HEK293 (cell line): ENCODE measurements around the gene KRABD2.

Experiments
- CTCF ChIA-PET: fragments of 350-600 bp; formaldehyde crosslinking; extraction: SDS; loops from one replicate; lab custom pipeline; 2021; ENCODE audit warnings: antibody characterized with exemption; lab: Yijun Ruan, JAX
- POLR2A ChIA-PET: fragments of 300-600 bp; formaldehyde crosslinking; extraction: SDS; loops from one replicate; lab custom pipeline; 2020; ENCODE audit warnings: antibody characterized with exemption, inconsistent platforms; lab: Yijun Ruan, JAX
- H3K27ac ChIP-seq: fragments of 200-500 bp; sonication (Bioruptor generic); 2 replicates; pipeline ENCODE4 v1.5.1; 2014; ENCODE audit warnings: low read depth, low read length, control low read depth, inconsistent platforms; ENCODE audit errors: extremely low read depth
- H3K36me3 ChIP-seq, 2 experiments: fragments of 200-500 bp in 1 of 2; sonication (Bioruptor generic) in 1 of 2; 1 replicate in 1 of 2; 2 replicates in 1 of 2; pipeline ENCODE4 v1.5.1; 2014 to 2017; ENCODE audit warnings: inconsistent platforms in 2 of 2, low read length in 2 of 2; ENCODE audit not compliant: control insufficient read depth in 2 of 2, insufficient read depth in 1 of 2
- H3K4me1 ChIP-seq: fragments of 200-500 bp; sonication (Bioruptor generic); 2 replicates; pipeline ENCODE4 v1.5.1; 2014; ENCODE audit warnings: mild to moderate bottlenecking, low read length, inconsistent platforms; ENCODE audit not compliant: control insufficient read depth, insufficient read depth
- H3K4me3 ChIP-seq: 2 replicates; pipeline ENCODE4 v1.5.1; 2011; ENCODE audit warnings: low read depth, mild to moderate bottlenecking, control low read depth, low read length, moderate library complexity
- H3K9me3 ChIP-seq: fragments of 200-500 bp; sonication (Bioruptor generic); 2 replicates; pipeline ENCODE4 v1.5.1; 2014; ENCODE audit warnings: low read depth, low read length, inconsistent platforms; ENCODE audit not compliant: control insufficient read depth, insufficient read depth
- GLI2 ChIP-seq: fragments of 450-650 bp; formaldehyde crosslinking; IDR thresholded peaks from 2 replicates; pipeline ENCODE4; 2017; ENCODE audit warnings: missing biosample characterization, missing genetic modification characterization, low read depth, borderline replicate concordance
- GLI4 ChIP-seq: fragments of 450-650 bp; formaldehyde crosslinking; IDR thresholded peaks from 2 replicates; pipeline ENCODE4 v1.5.1; 2016; ENCODE audit warnings: missing biosample characterization, missing genetic modification characterization
- GLIS1 ChIP-seq: fragments of 450-650 bp; formaldehyde crosslinking; IDR thresholded peaks from 2 replicates; pipeline ENCODE4 v1.5.1; 2016; ENCODE audit warnings: missing biosample characterization, missing genetic modification characterization
- KLF9 ChIP-seq: fragments of 450-650 bp; formaldehyde crosslinking; IDR thresholded peaks from 2 replicates; pipeline ENCODE4 v1.5.1; 2016; ENCODE audit warnings: missing biosample characterization, missing genetic modification characterization, low read depth
- OVOL3 ChIP-seq: fragments of 450-650 bp; formaldehyde crosslinking; IDR thresholded peaks from 2 replicates; pipeline ENCODE4 v1.5.1; 2016; ENCODE audit warnings: missing biosample characterization, missing genetic modification characterization
- SP2 ChIP-seq: fragments of 450-650 bp; formaldehyde crosslinking; IDR thresholded peaks from 2 replicates; pipeline ENCODE4 v1.5.1; 2016; ENCODE audit warnings: missing biosample characterization, missing genetic modification characterization
- YY1 ChIP-seq: fragments of 450-650 bp; formaldehyde crosslinking; IDR thresholded peaks from 2 replicates; pipeline ENCODE4 v1.5.1; 2018; ENCODE audit warnings: missing biosample characterization, missing genetic modification characterization
- YY2 ChIP-seq: fragments of 450-650 bp; formaldehyde crosslinking; IDR thresholded peaks from 2 replicates; pipeline ENCODE4 v1.5.1; 2016; ENCODE audit warnings: missing biosample characterization, missing genetic modification characterization
- ZNF133 ChIP-seq: fragments of 450-650 bp; formaldehyde crosslinking; IDR thresholded peaks from 2 replicates; pipeline ENCODE4 v1.5.1; 2016; ENCODE audit warnings: missing biosample characterization, missing genetic modification characterization
- ZNF18 ChIP-seq: fragments of 450-650 bp; formaldehyde crosslinking; IDR thresholded peaks from 2 replicates; pipeline ENCODE4 v1.5.1; 2016; ENCODE audit warnings: missing biosample characterization, missing genetic modification characterization
- ZNF211 ChIP-seq: fragments of 450-650 bp; formaldehyde crosslinking; IDR thresholded peaks from 2 replicates; pipeline ENCODE4 v1.5.1; 2016; ENCODE audit warnings: low read depth, missing biosample characterization, missing genetic modification characterization
- ZNF223 ChIP-seq: fragments of 450-650 bp; formaldehyde crosslinking; IDR thresholded peaks from 2 replicates; pipeline ENCODE4 v1.5.1; 2016; ENCODE audit warnings: missing biosample characterization, missing genetic modification characterization
- ZNF266 ChIP-seq: fragments of 450-650 bp; formaldehyde crosslinking; IDR thresholded peaks from 2 replicates; pipeline ENCODE4 v1.5.1; 2016; ENCODE audit warnings: missing biosample characterization, missing genetic modification characterization, low read depth
- ZNF280D ChIP-seq: fragments of 450-650 bp; formaldehyde crosslinking; IDR thresholded peaks from 2 replicates; pipeline ENCODE4 v1.5.1; 2016; ENCODE audit warnings: missing biosample characterization, missing genetic modification characterization
- ZNF366 ChIP-seq: fragments of 450-650 bp; formaldehyde crosslinking; conservative IDR thresholded peaks from 2 replicates; pipeline ENCODE4 v1.5.1; 2016; ENCODE audit warnings: missing biosample characterization, missing genetic modification characterization
- ZNF404 ChIP-seq: fragments of 450-650 bp; formaldehyde crosslinking; IDR thresholded peaks from 2 replicates; pipeline ENCODE4 v1.5.1; 2017; ENCODE audit warnings: missing biosample characterization, missing genetic modification characterization
- ZNF654 ChIP-seq: fragments of 450-650 bp; formaldehyde crosslinking; IDR thresholded peaks from 2 replicates; pipeline ENCODE4 v1.5.1; 2016; ENCODE audit warnings: low read depth, missing biosample characterization, missing genetic modification characterization
- ZNF677 ChIP-seq: fragments of 450-650 bp; IDR thresholded peaks from 2 replicates; pipeline ENCODE4 v1.5.0; 2018; ENCODE audit warnings: missing biosample characterization, mild to moderate bottlenecking, missing genetic modification characterization, moderate library complexity
- TF ChIP-seq, protein P1 (sequence below): fragments of 450-650 bp; formaldehyde crosslinking; IDR thresholded peaks from 2 replicates; pipeline ENCODE4 v1.5.1; 2017; ENCODE audit warnings: missing biosample characterization, missing genetic modification characterization

The KRABD2 gene

DNA sequence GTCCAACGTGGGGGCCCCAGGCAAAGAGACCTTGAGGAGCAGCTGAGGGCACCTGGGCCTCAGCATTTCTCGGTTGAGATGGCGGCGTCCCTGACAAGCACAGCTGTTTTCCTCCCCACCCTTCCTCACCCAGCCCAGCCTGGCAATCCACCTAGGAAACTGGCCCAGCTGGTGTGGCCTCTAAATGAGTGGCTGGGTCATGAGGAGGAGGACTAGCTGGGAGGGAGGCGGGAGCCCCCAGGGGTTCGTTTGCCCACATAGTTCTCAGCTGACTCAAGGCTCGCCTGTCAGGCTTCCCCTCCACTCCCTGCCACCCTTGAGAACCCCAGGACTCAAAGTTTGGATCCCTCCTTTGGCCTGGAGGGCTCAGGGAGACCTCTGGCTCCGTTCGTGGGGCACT lies 15.2 kb upstream of the KRABD2 start:
- Histone ChIP-seq H3K27ac (no peak overlapping the region), H3K4me1 (no peaks in the 10 kb centered on the region), H3K36me3 (no peaks in the 10 kb centered on the region), H3K4me3 (no peak overlapping the region), H3K9me3 (no peaks in the 10 kb centered on the region)
- ChIA-PET POLR2A (no interaction called here), CTCF (interaction anchor here (1.0 kb wide), 1 partner anchor 8 kb away, joined by 4 read pairs; no protein-coding TSS in a partner anchor)
- TF ChIP-seq ZNF211 (tag by site-specific recombination) (no peak), GLIS1 (peak; percentile 73), ZNF404 (tag by site-specific recombination) (no peak), ZNF266 (tag by site-specific recombination) (no peak)

GRCh38 chr17:8387914-8388651 lies 11.6 kb upstream of the KRABD2 start:
- Histone ChIP-seq H3K27ac (no peak overlapping the region), H3K36me3 (no peaks in the 10 kb centered on the region), H3K9me3 (no peaks in the 10 kb centered on the region), H3K4me3 (no peak overlapping the region), H3K4me1 (no peaks in the 10 kb centered on the region)
- TF ChIP-seq GLI4 (tag by site-specific recombination), result no peak
- TF ChIP-seq YY1 (tag by site-specific recombination), result no peak
- TF ChIP-seq ZNF366 (tag by site-specific recombination), result 0 out of 2 replicates have a peak, but pooled peaks have one; percentile 31
- TF ChIP-seq GLI2 (tag by site-specific recombination), result no peak
- ChIA-PET CTCF (interaction anchor here (0.6 to 1.2 kb wide), 2 partner anchors 161 to 398 kb away, joined by 3 to 4 read pairs; no protein-coding TSS in a partner anchor), POLR2A (interaction anchor here (0.8 to 2.4 kb wide), 3 partner anchors 12 to 243 kb away, joined by 4 to 10 read pairs (median 6); partner anchors contain the start of genes KRABD2, MYH10 and NDEL1)

DNA sequence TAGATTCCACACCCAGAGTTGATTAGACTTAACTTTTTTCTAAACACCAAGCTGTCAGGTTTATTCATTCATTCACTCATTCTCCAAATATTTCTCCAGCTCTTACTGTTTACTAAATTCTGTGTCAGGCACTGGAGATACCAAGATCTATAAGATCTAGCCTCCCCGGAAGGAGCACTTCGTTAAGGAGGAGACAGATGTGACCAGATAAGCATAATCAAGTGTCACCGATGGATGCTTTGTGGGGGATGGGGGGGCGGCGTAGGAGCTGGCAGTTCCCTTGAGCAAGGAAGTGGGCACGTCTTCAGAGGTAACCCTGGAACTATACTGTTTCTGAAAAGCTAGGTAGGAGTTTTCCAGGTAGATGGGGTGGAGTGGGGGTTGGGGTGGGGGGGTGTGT lies 10.3 kb upstream of the KRABD2 start:
- no peak overlapping the region for H3K27ac ChIP-seq
- CTCF ChIA-PET, result interaction anchor here (0.6 to 1.7 kb wide), 7 partner anchors 9 to 399 kb away, joined by 3 to 8 read pairs (median 3); partner anchors contain the start of gene KRABD2
- peaks cover under 1% of the 10 kb centered on the region; the same call in 1 of the 2 replicates for H3K4me1 ChIP-seq
- POLR2A ChIA-PET, result interaction anchor here (0.6 to 1.9 kb wide), 2 partner anchors 19 to 49 kb away, joined by 4 to 6 read pairs; partner anchors contain the start of gene NDEL1
- TF ChIP-seq KLF9 (tag by site-specific recombination) (no peak), ZNF280D (tag by site-specific recombination) (no peak), ZNF133 (no peak), ZNF677 (no peak), ZNF223 (tag by site-specific recombination) (no peak), ZNF654 (tag by site-specific recombination) (no peak), OVOL3 (no peak), ZNF18 (tag by site-specific recombination) (no peak), YY2 (no peak), SP2 (tag by site-specific recombination) (no peak)
- TF ChIP-seq, protein P1, sequence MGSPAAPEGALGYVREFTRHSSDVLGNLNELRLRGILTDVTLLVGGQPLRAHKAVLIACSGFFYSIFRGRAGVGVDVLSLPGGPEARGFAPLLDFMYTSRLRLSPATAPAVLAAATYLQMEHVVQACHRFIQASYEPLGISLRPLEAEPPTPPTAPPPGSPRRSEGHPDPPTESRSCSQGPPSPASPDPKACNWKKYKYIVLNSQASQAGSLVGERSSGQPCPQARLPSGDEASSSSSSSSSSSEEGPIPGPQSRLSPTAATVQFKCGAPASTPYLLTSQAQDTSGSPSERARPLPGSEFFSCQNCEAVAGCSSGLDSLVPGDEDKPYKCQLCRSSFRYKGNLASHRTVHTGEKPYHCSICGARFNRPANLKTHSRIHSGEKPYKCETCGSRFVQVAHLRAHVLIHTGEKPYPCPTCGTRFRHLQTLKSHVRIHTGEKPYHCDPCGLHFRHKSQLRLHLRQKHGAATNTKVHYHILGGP (tag by site-specific recombination), result no peak
- H3K36me3 ChIP-seq, result peaks cover under 1 to 6% of the 10 kb centered on the region in 2 experiments; a peak in 2 of 3 replicates
- H3K9me3 ChIP-seq, result no peaks in the 10 kb centered on the region
- no peak overlapping the region for H3K4me3 ChIP-seq
